Fibroblast of peridontal ligament (primary cell): ENCODE results near the gene QRFP.
A peak's percentile ranks its signal among the peaks of the same experiment; 100 is the strongest.

ENCODE experiments used
- DNase-seq: peaks from one replicate; pipeline ENCODE4 v3.0.0-alpha.2; 2010; ENCODE audit errors: extremely low read depth

Gene QRFP

DNA sequence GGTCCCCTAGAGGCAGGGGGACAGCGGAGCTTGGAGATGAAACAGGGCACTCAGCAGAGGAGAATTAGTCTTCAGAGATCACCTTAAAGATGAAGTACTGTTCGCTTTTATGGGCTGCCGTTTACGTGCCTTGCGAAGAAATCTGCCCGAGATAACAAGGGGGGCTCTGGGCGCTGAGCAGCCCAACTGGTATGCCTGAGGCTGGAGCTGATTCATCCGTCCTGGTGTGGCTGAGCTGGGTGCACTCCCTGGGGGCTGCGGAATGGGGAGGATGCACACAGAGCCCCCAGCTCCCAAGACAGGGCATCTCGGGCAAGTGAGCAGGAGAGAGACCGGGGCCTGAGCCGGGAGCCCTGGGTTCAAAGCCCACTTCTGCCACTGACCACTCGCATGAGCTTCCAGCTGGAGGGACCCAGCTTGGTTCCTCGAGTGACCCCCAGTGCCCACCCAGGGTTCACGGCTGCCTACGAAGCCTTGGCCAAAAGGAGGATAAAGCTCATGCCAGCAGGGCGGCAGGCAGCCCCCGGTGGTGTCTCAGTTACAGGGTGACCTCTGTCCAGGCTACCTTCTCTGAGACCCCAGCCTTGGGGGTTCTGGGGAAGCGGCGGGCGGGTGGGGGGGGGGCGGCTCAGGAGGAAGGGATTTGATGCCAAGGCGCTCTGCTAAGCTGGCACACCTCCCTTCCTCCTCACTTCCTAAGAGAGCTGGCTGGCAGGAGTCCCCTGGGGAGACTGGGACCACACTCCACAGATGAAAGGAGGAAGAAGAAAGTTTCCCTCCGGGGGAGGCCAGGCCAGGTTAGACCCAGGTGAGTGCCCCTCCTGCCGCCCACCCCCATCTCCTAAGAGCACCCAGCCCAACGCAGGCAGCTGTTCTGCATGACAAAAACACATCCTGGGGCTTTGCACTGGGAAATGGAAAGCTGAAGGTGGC, 36.8 kb upstream of the QRFP start:
- DNase-seq = peak; percentile 50

DNA sequence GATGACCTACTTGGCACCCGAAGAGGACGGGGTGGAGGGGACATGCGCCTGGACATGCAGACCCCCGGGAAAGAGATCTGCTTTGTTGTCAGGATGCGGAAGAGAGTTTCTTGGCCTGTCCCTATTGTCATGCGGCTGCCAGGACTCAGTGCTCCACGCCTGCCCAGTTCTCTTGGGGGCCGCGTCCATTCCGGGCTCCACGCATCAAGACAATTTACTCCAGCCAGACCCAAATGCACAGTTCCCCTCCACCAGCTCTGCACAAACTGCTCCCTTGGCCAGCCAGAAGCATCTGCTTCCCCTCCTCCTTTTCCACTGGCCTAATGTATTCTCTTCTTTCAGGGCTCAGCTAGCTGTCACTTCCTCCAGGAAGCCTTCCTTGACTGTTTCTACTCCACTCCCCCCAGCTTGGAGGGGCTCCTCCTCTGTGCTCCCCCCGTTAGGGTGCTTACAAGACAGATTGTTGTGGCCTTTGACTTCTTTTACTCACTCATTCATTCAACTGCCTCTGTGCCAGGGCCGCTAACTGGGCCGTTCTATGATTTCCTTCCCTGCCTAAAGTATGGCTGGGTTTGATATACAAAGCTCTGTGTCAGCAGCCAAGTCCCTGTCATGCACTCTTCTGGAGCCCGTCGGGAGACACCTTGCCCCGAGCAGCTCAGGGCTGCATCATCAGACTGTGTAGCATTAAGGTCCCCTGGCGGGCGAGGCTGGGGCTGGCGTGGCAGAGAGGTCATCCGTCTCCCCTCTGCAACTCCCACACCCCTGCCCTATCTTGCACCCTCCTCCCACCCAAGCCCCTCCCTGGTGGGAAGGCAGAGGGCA, 35.9 kb upstream of the QRFP start:
- DNase-seq = no peak

DNA sequence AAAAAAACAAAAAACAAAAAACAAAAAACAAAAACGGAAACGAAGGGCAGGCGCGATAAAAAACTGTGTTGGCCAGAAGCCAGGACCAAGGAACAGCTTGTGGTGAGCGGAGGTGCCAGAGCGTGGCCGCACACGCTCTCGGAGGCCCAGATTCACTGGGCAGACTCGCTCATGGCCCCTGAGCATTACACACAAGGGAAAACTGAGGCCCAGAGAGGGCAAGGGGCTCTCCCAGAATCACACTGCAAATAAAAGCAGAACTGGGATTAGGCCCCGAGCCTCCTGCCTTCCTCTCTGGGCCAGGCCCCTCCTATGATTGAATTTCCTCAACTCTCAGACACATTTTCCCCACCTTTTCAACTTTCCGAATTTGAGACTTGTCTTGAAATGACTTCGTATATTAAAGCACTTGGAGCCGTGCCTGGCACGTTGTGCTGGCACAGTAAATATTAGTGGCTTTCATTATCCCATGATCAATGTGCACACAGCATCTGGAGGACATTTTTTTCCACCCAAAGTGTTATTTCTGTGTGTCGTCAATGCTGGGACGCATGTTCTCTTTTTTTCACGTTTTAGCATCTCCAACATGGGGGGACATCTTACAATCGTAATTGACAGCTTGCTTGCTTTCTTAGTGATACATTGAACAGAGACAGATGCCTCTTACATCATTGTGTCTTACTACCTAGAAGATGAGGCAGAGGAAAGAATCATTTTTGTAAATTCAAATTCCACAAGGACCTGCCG, 35.1 kb upstream of the QRFP start:
- no peak for DNase-seq

DNA sequence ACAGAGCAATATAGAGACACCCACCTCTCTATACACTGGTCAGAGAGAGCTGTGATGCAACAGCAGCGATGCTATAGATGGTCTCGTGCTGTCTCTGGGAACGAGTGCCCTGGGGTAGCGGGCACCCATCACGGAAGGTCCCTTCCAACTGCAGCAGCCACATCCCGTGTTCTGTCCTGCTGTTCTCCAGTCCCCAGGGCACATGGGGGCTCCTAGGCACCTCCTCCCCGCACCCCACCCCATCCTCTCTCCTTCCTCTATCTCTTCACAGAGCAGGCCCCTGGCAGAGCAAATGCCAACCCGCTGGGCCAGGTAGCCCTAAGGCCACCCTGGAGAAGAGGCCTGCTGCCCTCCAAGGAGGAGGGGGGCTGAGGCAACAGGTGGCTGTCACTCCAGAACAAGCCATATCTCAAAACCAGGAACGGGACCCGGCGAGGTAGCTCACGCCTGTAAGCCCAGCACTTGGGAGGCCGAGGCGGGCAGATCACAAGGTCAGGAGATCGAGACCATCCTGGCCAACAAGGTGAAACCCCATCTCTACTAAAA, 34.3 kb upstream of the QRFP start:
- no peak for DNase-seq

DNA sequence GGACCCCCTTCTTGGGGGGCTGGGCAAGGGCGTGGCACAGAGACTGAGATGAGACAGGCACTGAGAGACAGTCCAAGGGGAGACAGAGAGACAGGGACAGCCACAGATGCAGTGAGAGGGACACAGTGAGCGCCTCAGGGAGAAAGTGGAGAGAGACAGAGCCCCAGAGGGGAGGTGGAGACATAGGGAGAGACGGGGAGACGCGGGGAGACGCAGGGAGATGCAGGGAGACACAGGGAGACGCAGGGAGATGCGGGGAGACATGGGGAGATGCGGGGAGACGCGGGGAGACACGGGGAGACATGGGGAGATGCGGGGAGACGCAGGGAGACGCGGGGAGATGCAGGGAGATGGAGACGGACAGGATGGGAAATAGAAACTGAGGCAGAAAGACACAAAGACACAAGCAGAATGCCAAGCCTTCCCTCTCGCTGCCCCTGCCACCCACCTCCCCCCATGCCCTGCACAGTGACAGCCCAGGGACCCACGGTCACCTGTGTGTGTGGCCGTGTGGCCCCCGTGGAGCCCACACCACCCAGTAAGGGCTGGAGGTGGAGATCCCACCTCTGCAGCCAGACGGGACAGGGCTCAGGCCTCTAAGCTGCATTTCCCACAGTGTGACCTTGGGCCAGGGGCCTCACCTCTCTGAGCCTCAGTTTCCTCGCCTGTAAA, 33.7 kb upstream of the QRFP start:
- no peak for DNase-seq

DNA sequence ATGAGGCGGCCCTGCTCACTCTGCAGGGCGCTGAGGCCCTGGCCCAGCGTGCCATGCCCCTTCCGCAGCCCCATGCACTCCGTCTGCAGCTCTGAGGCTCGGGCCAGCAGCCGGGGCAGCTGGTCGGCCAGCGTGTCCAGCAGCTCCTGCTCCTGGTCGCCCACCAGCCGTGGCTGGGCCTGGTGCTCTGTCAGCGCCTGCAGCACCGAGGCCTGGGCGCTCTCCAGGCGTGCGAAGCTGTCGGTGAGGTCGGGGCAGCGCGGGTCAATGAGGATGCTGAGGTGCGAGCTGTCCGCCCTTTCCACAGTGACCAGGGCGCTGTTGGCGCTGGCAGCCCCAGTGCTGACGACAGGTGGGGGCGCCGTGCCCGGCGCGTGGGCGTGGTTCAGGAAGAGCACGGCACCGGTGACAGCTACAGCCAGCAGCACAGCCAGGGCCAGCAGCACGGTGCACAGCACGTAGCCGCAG, 33.0 kb upstream of the QRFP start:
- DNase-seq = no peak

DNA sequence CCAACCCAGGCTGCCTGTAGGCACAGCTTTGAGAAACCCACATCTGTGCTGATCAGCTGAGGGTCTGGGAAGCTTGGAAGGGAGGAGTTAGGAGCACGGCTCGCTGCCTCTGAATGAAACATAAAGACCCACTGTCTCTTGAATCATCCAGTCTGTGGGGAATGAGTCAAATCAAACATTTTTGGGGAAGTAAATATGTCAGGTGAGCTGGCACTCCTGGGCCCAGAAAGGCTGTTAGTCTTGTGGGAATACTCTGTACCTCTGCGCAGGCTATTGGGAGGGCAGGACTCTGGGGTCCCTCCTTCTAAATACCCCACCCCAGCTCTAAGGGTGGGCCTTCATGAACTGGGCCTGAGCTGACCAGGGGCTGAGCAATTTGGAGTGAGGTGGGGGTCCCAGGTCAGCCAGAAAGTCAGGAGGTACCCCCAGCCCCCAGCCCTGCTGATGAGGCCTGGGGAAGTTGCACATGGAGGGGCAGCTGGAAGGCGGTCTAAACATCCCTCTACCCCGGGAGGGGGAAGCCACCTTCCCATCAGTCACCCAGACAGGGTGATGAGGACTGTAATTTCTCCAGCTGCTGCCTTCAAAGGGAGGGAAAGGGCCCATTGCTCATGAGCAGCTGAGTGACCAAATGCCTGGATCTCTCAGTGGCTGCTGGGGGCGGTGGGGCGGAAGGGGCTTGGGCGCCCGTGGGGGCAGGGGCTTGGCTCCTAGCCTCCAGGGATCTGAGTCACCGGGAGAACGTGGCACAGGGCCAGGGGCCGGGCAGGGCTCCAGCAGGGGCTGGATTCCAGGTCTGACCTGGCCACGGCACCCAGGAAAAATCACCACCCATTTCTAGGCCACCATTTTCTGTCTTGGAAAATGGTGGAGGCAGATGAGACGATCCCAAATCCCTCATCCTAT, 31.6 kb upstream of the QRFP start:
- no peak for DNase-seq

DNA sequence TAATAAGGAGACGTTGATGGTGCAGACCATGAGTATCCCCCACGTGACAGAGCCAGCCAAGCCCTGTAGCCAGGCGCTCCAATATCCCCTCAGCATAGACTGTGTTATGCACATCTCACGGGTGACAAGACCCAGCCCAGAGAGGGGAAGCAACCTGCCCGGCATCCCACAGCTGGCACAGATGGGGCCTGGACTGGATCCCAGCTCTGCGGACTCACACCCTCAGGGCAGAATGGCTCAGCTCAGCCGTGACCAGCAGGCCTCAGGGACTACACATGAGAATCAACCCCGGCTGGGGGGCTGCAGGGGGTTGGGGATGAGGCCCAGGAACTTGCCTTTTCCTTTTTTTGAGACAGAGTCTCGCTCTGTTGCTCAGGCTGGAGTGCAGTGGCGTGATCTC, 30.7 kb upstream of the QRFP start:
- no peak for DNase-seq

DNA sequence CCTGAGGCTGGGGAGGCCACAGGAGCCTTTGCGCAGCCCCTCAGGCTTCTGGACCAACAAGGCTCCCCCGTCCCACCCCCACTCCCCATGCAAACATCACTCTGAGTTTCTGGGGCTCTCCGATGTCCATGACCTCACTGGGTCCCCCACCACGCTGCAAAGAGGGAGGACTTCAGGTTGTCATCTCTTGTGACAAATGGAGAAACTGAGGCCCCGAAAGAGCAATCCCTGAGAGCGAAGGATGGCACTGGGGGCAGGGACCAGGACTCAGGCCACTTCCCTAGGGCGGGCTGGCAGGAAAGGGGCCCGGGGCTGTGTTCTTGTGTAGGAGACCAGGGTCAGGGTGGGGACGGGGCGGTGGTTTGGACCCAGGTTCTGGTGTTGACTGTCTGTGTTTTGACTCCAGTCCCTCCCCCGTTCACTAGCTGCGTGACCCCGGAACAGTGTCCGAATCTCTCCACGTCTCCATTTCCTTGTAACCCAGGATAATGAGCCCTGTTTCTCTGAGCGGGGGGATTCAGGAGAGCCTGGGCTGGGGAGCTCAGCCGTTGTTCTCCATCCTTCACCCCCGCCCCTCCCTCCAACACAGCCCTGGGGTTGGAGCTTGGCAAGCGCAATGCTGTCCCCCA, 28.6 kb upstream of the QRFP start:
- no peak for DNase-seq

DNA sequence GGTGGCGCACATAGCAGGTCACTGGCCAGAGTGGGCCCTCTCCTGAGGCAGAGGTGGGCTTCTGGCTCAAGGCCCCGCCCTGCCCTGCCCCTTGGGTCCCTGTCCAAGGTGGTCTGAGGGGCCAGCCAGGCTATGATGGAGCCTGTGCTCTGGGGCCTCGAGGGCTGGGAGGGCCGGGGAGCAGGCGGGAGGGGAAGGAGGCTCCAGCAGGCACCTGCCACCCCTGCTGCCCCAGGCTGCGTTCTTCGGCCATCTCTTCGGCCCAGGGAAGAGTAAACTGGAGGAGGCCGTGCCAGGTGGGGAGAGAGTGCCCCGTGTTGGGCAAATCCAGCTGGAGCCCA, 27.8 kb upstream of the QRFP start:
- DNase-seq = no peak

DNA sequence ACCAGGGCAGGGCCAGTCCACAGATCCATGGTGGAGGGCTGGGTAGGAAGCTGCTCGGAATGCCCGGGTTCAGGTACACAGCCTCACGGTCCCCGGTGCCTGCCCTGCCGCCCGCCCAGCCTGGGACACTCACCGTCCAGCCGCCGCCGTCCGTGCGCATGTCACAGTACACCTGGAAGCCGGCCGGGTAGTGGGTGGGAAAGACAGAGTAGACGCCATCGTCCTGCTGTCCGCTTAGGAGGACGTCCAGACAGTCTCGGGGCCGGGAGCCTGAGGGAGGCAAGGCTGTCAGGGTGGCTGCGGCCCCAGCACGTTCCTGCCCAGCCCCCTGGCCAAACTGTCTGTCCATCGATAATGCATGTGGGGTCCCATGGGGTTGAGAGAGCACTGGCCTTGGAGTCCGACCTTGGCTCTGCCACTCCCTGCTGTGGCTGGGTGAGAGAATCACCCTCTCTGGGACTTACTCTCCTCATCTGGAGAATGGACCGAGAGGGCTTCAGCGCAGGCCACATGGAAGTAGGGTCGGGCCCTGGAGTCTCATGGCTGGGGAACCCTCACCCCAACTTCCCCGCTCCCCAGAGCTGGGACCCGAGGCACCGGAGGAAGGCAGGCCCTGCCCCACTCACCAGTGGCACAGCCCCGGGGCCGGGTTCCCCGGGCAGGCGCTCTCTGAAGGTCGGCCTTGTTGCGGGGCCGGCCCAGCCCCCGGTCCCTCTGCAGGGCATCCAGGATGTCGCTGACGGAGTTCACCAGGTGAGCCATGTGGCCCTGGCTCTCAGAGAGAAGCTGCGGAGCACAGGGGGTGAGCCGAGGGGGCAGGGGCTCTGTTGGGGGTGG, 27.2 kb upstream of the QRFP start:
- DNase-seq = no peak

DNA sequence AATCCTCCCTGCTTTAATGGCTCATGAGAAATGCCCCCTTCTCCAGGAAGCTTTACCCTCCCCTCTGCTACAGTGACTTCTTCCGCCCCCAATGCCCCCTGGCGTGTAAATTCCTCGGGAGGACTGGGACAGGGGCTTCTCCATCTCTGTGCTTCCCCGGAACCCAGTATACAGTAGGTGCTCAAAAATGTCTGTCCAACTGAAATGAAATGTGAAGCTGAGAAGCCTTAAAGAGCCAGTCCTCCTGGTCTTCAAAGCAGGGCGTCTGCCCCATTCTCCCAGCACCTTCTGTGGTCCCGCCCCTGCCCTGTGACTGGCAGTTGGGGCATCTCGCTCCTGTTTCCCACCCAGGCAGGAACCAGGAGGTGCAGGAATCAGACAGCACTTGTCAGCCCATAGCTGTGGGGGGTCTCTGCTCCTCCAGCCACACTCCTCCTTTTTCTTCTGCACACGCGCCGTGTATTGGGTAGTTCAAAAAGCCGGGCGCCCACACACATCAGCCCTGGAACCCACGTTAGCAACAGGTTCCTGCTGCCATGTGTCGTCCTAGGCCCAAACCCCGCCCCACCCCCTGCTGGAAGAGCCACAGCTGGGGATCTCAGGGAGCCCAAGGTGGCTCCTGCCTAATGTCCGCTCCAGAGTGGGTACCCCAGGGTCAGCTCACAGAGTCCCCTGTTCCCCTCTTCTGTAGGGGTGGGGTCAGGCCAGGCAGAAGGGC, 26.4 kb upstream of the QRFP start:
- no peak for DNase-seq

DNA sequence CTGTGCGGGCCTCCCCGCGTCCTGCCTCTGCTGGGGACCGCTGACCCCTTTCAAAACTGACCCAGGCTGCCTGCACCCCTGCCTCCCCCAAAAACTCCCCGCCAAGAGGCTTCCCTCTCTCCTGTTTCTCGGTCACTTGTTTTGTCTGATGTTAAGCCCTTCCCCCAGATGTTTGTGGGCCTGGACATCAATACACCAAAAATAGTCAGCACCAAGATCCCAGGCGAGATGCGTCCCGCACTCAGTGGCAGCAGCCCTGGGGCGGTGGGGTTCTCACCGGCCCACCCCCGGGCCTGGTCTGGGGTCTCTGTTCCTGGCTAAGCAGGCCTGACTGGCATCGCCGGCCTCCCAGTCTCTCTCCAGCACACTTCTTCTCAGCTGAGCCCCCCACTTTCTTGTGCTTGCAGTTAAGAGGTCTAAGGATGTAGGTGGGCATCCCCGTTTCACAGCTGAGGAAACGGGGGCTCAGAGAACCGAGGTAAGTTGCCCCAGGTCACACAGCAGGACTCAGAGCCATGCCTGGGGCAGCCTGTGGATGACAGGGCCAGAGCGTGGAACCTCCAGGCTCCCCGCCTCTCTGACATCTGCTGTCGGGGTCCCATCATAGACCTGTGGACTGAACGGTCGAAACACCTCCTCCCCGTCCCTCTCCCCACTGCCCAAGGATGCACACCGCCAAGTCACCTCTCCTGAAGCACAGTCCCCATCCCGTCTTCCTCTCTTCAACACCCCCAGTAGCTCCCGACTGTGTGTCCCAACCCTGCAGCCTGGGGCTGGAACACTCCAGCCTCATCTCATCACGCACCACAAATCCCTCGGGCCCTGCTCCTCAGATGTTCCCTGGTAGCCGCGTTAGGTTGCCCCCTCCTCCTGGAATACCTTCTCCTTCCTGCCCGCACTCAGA, 25.6 kb upstream of the QRFP start:
- no peak for DNase-seq

DNA sequence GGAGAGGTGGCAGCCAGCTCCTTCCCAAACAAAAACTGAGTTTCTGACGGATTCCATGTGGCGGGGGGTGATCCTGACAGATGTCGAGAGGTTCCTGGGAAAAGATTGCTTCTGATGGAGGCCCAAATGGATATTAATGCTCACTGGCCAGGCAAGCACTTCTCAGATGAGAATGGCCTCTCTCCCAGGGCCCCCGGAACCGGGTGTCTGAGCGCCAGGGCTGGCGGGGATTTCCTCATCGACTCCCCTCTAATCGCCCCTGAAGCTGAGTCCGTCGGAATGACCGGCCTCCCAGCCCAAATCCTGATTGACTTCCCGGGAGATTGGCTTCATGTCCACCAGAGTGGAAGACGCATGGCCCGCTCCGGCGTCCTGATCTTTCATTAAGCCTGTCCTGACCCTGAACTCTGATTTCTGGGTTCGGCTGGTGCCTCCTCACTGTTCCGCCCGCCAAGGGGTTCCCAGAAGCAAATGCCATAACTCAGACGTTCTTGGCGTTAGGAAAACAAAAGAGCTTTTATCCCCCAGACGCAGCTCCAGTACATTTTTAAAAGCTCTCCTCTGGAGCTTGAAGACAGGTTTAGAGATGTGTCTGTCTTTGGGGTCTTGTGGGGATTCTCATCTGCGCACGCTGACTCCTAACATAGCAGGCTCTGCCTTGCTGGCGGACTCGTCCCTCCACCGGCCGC, 24.8 kb upstream of the QRFP start:
- DNase-seq = no peak

DNA sequence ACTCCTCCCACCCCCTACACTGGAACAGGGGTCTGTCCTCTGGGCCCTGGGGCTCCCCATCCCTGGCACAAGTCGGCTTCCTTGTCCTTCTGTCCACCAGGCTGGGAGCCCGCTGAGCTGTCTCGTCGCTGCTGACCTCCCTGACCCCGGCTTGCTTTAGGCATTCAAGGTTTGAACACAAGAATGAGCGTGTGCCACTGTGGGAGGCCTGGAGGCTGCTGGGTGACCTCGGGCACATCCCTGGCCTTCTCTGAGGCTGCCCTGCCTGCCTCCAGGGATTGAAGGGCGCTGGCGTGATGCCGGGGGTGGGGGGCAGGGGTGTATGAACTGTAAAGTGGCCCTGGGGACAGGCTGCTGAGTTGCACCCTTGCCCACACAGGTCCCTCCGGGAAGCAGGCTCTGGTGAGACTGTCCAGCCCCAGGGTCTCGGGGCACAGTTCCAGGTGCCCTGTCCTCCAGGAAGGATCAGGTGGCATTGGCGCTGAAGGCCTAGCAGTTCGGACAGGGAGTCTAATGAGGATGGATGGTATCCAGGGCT, 24.2 kb upstream of the QRFP start:
- DNase-seq = no peak

DNA sequence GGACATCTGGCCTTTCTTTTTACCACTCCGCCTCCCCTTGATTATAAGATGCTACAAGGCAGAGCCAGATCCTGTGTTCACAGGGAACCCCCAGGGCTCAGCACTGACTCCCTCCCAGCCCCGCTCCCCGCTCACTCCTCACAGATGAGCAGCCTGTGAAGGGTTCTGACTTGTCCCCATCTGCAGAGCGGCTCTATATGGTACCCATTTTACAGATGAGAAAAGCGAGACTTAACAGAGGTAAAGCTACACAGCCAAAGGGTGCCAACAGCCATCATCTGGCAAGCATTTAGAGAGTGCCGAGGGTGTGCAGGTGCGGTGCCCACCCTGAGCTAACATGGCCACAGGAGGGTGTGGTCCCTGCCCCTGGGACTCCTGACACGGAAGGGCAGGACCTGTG, 23.6 kb upstream of the QRFP start:
- no peak for DNase-seq
